Measurements from ENCODE around the gene SETMAR. TPM values are rescaled to one million over a fixed set of nuclear protein-coding genes. Genes with fewer than 3 reads are reported as not detected.

The SETMAR gene
- 52.6 TPM for total RNA-seq

GRCh38 chr3:4303187-4304123 is at the start of gene SETMAR:
Gene SETMAR (plus strand): TSS chr3:4303369. CDS start chr3:4303371, 2 bp downstream.

Other genes with a start within 250 kb of the SETMAR start
- gene SUMF1, start 163.9 kb downstream of the SETMAR start, total RNA-seq = 44.1 TPM
- gene ITPR1, start 190.0 kb downstream of the SETMAR start, total RNA-seq = 363 TPM

Measured in parietal lobe (tissue), 1 donor.